Measurements from ENCODE around the gene KCNAB1.
"Not testable (repeated sequence)": the region's sequence is repeated elsewhere in the genome, so short reads cannot be mapped to it uniquely, and the experiment has no call there.

Gene KCNAB1

GRCh38 chr3:156551261-156551660 lies 430.9 kb downstream of the KCNAB1 start:
- DNase-seq: no peak

GRCh38 chr3:156551746-156552145 lies 431.4 kb downstream of the KCNAB1 start:
- no peak for DNase-seq

- no peak for DNase-seq
Measured at GRCh38 chr3:156552973-156553372, 432.6 kb downstream of the KCNAB1 start.

- no peak for DNase-seq
Measured at GRCh38 chr3:156553705-156554356, 433.5 kb downstream of the KCNAB1 start.

GRCh38 chr3:156554515-156554841 lies 434.1 kb downstream of the KCNAB1 start:
- DNase-seq: no peak

GRCh38 chr3:156554842-156555687 lies 434.7 kb downstream of the KCNAB1 start, which contains the start of gene SSR3:
Gene SSR3, minus strand, starts transcription at chr3:156555117. Its CDS starts 28 bp downstream, at chr3:156555089.
- DNase-seq: peak; percentile 97

GRCh38 chr3:156558389-156558788 lies 438.0 kb downstream of the KCNAB1 start:
- no peak for DNase-seq

GRCh38 chr3:156559321-156559720 lies 438.9 kb downstream of the KCNAB1 start:
- no peak for DNase-seq

- no peak for DNase-seq
Measured at GRCh38 chr3:156561533-156561932, 441.2 kb downstream of the KCNAB1 start.

- DNase-seq: not testable (repeated sequence)
Measured at GRCh38 chr3:156562486-156562885, 442.1 kb downstream of the KCNAB1 start.

GRCh38 chr3:156563900-156564682 lies 443.7 kb downstream of the KCNAB1 start:
- no peak for DNase-seq

- not testable (repeated sequence) for DNase-seq
Measured at GRCh38 chr3:156569016-156569415, 448.6 kb downstream of the KCNAB1 start.

GRCh38 chr3:156569881-156570280 lies 449.5 kb downstream of the KCNAB1 start:
- not testable (repeated sequence) for DNase-seq

- no peak for DNase-seq
Measured at GRCh38 chr3:156575641-156576040, 455.3 kb downstream of the KCNAB1 start.

- no peak for DNase-seq
Measured at GRCh38 chr3:156576051-156576450, 455.7 kb downstream of the KCNAB1 start.

GRCh38 chr3:156576651-156577348 lies 456.4 kb downstream of the KCNAB1 start:
- no peak for DNase-seq

GRCh38 chr3:156577736-156578135 lies 457.4 kb downstream of the KCNAB1 start:
- DNase-seq: no peak

GRCh38 chr3:156579427-156579851 lies 459.1 kb downstream of the KCNAB1 start:
- no peak for DNase-seq

GRCh38 chr3:156581033-156581432 lies 460.7 kb downstream of the KCNAB1 start:
- DNase-seq: no peak

- DNase-seq: no peak
Measured at GRCh38 chr3:156581954-156582353, 461.6 kb downstream of the KCNAB1 start.

- DNase-seq: no peak
Measured at GRCh38 chr3:156582532-156583183, 462.3 kb downstream of the KCNAB1 start.

GRCh38 chr3:156583469-156583868 lies 463.1 kb downstream of the KCNAB1 start:
- no peak for DNase-seq

Measured in NCI-H345 (cell line).